ENCODE data around the gene KIF3B.

DNA sequence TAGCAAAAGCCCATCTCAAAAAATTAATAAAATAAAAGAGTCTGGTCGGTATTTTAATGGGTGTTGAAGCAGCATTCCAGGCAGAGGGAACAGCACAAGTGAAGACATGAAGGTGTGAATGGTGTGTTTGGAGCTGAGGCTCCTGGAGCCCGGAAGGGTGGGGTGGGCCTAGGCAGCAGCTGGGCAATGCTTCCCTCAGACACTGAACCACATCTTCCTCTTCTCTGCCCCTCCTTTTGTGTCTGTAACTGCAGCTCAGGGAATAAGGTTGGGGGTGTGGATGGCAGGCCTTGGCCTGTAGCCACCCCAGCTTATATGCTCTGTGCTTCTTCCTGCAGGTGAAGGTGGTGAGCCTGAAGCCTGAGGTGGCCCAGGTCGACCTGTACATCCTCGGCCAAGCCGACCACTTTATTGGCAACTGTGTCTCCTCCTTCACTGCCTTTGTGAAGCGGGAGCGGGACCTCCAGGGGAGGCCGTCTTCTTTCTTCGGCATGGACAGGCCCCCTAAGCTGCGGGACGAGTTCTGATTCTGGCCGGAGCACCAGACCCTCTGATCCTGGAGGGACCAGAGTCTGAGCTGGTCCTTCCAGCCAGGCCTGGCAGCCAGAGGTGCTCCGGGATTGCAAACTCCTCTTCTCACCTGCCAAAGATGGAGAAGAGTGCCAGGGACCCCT lies 43.2 kb upstream of the KIF3B start:
- TF ChIP-seq CTCF (conservative IDR thresholded peaks at IDR 0.05; ENCODE audit: low read length): no peak
- no peak for TF ChIP-seq EZH2phosphoT487 (IDR thresholded peaks at IDR 0.05; ENCODE audit: borderline replicate concordance, low read depth, low read length)
